ENCODE data around the gene TMEM87B. TPM values are rescaled to one million over a fixed set of nuclear protein-coding genes. Genes with fewer than 3 reads are reported as not detected.
"Not testable (repeated sequence)": the region's sequence is repeated elsewhere in the genome, so short reads cannot be mapped to it uniquely, and the experiment has no call there.

TMEM87B gene
- total RNA-seq, 2 experiments from 2014 or later = 20.1 to 22.7 TPM

DNA sequence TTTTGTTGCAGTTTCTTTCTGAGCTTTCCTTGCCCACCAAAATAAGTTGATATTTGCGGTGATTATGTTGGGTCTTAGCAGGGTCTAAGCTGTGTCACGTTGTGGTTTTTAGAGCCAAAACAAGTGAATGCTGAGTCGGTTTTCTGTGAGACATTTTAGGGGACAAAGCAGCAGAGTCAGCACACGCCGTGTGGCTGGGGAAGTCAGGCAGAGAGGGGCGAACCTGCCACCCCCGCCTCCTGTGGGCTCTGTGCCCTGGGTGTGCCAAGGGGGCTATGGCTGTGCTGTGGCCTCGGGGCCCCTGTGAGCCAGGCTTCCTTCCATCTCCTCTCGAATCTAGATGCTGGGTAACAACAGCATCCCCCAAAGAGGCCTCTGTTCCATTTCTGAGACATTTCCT, 30.8 kb upstream of the TMEM87B start:
- no peaks in the 10 kb centered on the region for H3K9me3 Mint-ChIP-seq
- CTCF ChIA-PET = no interaction called here

DNA sequence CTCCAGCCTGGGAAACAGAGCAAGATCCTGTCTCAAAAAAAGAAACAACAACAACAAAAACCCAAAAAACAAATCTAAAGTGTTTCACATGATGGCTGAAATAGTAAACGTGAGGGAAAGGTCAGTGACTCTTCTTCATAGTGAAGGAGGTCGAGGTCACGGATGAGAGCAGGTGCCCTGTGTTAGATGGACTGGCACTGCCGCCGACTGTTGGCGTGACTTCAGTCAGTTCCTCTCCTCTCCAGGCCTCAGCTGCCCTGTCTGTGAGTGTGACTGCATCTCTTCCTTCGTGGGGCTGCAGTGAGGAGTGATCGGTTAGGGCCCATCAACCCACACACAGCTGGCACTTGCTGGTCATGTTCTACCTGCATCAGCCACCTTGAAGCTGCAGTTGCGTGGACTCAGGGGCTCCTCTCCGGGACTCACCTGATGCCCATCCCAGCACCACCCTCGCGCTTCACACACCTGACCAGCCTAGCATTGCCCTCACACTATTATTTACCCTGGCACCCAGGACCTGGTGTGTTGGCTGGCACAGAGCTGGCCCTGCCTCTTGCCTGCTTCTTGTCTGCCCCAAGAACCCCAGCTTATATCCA, 30.1 kb upstream of the TMEM87B start:
- no peak overlapping the region for H3K27ac Mint-ChIP-seq
- no peaks in the 10 kb centered on the region for H3K27me3 Mint-ChIP-seq
- H3K36me3 Mint-ChIP-seq (ENCODE audit: low read depth) = no peaks in the 10 kb centered on the region
- H3K4me3 Mint-ChIP-seq = no peak overlapping the region
- H3K9me3 Mint-ChIP-seq = no peaks in the 10 kb centered on the region
- no peaks in the 10 kb centered on the region for H3K4me1 Mint-ChIP-seq
- ChIA-PET POLR2A (no interaction called here), CTCF (no interaction called here)
- DNase-seq = no peak

More for the DNA sequence above, 30.8 kb upstream of the TMEM87B start:
- no peak for DNase-seq
- no peaks in the 10 kb centered on the region for H3K36me3 Mint-ChIP-seq (ENCODE audit: low read depth)
- no peaks in the 10 kb centered on the region for H3K4me1 Mint-ChIP-seq
- H3K27ac Mint-ChIP-seq = no peak overlapping the region
- H3K4me3 Mint-ChIP-seq = no peak overlapping the region
- POLR2A ChIA-PET = no interaction called here
- peaks cover 4% of the 10 kb centered on the region for H3K27me3 Mint-ChIP-seq

DNA sequence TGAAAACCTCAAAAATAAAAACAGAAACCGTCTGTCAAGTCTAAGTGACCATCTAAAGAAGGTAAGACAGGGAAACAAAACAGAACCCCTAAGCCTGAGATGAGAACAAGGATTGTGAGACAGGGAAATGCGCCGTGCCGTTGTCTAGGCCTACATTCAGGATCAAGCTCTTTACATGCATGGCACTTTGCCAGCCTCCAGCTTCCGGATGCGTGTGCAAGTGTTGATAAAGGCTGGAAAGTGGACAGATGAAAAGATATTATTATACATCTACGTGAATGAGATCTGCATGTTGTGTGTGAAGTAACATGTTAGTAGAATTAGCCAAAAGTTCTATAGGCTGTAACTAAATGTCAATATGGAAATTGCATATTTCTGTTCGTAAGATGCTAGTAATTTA, 28.6 kb upstream of the TMEM87B start:
- DNase-seq = no peak
- POLR2A ChIA-PET = no interaction called here
- CTCF ChIA-PET = no interaction called here
- H3K9me3 Mint-ChIP-seq = no peaks in the 10 kb centered on the region
- no peaks in the 10 kb centered on the region for H3K36me3 Mint-ChIP-seq (ENCODE audit: low read depth)
- H3K27ac Mint-ChIP-seq = no peak overlapping the region
- no peaks in the 10 kb centered on the region for H3K4me1 Mint-ChIP-seq
- no peak overlapping the region for H3K4me3 Mint-ChIP-seq
- no peaks in the 10 kb centered on the region for H3K27me3 Mint-ChIP-seq

DNA sequence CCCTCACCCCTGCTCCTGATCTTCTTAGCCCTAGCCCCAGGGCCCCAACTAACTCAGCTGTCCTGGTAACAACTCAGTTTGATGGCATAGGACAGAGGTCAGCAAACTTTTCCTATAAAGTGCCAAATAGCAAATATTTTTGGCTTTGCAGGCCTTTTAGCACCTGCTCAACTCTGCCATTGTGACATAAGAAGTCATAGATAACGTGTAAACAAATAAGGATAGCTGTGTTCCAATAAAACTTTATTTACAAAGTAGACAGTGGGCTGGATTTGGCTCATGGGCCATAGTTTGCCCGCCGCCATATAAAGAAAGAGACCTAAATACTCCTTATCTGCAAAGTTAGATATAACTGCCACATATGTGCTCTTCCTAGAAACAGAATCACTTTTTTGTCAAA, 27.3 kb upstream of the TMEM87B start:
- no peaks in the 10 kb centered on the region for H3K9me3 Mint-ChIP-seq
- DNase-seq = no peak
- no peak overlapping the region for H3K4me3 Mint-ChIP-seq
- no peaks in the 10 kb centered on the region for H3K36me3 Mint-ChIP-seq (ENCODE audit: low read depth)
- peaks cover 3% of the 10 kb centered on the region for H3K27me3 Mint-ChIP-seq
- ChIA-PET POLR2A (no interaction called here), CTCF (no interaction called here)
- no peak overlapping the region for H3K27ac Mint-ChIP-seq
- H3K4me1 Mint-ChIP-seq = peaks cover 8% of the 10 kb centered on the region

DNA sequence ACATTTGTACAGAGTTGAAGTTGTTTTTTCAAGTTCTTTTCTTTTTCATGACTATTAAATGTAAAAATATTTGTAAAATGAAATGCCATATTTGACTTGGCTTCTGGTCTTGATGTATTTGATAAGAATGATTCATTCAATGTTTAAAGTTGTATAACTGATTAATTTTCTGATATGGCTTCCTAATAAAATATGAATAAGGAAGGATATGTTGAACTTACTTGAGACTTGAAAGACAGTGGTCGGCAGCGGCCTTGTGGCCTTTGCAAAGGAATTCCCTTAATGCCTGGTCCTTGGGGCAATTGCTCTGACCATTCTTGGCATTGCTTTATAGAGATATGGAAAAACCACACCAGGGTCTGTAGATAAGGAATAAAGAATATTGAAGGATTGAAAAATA, 25.9 kb upstream of the TMEM87B start:
- Mint-ChIP-seq H3K36me3 (ENCODE audit: low read depth) (no peaks in the 10 kb centered on the region), H3K9me3 (no peaks in the 10 kb centered on the region), H3K4me3 (no peak overlapping the region), H3K27me3 (peaks cover 3% of the 10 kb centered on the region), H3K27ac (no peak overlapping the region), H3K4me1 (peaks cover 8% of the 10 kb centered on the region)
- ChIA-PET CTCF (no interaction called here), POLR2A (no interaction called here)
- no peak for DNase-seq

DNA sequence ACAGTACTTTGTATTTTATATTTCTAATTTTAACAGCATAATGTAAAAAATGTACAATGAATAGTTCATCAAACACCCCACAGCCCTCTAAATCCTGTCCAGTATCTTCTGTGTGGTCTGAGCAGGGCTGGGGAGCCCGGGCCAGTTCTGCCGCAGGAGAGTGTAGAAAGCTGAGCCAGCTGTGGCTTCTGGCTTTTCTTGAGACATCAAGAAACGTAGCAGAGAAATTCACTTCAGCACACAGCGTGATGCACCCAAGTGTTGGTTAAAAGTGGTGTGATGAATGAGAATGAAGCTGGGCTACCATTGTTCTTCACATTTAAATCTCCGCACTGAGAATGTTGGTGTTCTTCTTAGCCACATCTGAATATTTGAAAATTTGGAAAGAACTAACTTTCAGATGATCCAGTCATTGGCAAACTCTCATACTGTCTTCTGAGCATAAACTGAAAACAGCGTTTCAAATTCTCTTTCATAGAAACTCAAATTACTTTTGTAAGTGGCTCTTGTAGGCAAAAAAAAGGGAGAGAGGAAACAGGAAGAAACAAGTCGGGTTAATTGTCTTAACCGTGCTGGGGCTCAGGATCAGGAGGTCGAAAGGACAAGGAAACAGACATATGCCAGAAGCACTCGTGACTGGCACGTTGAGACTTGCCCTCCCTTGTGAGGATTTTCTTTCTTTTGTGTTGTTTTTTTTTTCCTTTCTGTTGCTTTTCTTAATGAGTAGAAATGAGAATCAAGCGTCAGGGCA, 23.4 kb upstream of the TMEM87B start:
- ChIA-PET CTCF (interaction anchor here (0.9 kb wide), 1 partner anchor 16 kb away, joined by 3 read pairs; no protein-coding TSS in a partner anchor), POLR2A (interaction anchor here (0.6 kb wide), 1 partner anchor 23 kb away, joined by 4 read pairs; the partner anchor contains the start of gene TMEM87B)
- no peak for DNase-seq
- peaks cover 2% of the 10 kb centered on the region for H3K9me3 Mint-ChIP-seq
- no peak overlapping the region for H3K27ac Mint-ChIP-seq
- H3K4me3 Mint-ChIP-seq = no peak overlapping the region
- peaks cover 3% of the 10 kb centered on the region for H3K27me3 Mint-ChIP-seq
- H3K4me1 Mint-ChIP-seq = peaks cover 8% of the 10 kb centered on the region
- H3K36me3 Mint-ChIP-seq (ENCODE audit: low read depth) = no peaks in the 10 kb centered on the region

DNA sequence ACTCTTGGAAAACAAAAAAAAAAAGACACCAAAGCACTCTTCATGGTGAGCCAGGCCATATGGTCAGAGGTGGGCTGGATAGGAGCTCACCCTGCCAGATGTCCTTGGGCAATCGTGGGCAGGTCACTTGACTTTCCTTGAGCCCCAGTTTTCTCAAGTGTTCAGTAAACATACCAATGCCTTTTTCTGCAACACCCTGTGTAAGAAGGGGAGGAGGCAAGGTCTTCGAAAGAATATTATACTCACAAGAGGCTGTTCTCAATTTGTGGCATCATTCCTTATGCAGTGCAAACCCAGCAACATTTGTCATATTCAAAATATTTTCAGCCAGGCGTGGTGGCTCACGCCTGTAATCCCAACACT, 22.9 kb upstream of the TMEM87B start:
- Mint-ChIP-seq H3K4me3 (no peak overlapping the region), H3K36me3 (ENCODE audit: low read depth) (no peaks in the 10 kb centered on the region)

DNA sequence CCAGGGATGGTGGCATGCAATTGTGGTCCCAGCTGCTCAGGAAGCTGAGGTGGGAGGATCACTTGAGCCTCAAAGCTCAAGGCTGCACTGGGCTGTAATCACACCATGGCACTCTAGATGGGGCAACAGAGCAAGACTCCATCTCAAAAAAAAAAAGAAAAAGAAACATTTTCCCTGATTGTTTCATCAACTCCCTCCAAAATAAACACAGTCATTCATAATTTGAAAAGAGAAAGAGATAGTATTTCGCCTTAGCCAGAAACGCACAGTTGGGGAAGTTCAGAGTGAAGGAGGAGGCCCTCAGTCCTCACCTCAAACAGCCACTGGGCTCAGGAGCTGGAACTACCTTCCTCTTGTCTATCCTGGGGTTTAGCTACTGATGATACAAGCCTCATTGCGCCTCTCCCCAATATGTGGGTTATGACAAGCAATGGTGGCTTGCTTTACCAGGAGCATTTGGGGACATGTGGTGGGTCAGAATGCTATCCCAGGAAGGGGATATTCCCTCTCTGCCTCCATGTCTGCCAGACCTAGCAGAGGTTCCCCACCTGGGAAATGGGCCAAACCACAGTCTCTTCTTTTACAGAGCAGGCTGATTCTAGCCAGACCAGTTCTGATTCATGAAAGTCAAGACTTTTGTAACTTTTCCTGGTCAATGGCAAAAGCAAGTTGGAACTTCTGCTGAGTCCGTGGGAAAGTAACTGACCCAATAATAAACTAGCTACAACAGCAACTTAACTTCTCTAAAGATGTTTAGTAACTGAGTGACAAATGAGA, 22.2 kb upstream of the TMEM87B start:
- Mint-ChIP-seq H3K4me3 (no peak overlapping the region), H3K36me3 (ENCODE audit: low read depth) (no peaks in the 10 kb centered on the region), H3K27ac (no peak overlapping the region), H3K4me1 (peaks cover 8% of the 10 kb centered on the region), H3K27me3 (peaks cover 3% of the 10 kb centered on the region), H3K9me3 (peaks cover 2% of the 10 kb centered on the region)
- POLR2A ChIA-PET = no interaction called here
- CTCF ChIA-PET = interaction anchor here (0.6 to 1.9 kb wide), 3 partner anchors 13 to 905 kb away, joined by 3 to 4 read pairs (median 3); no protein-coding TSS in a partner anchor
- DNase-seq = no peak

More for the DNA sequence above, 22.9 kb upstream of the TMEM87B start:
- H3K9me3 Mint-ChIP-seq = peaks cover 2% of the 10 kb centered on the region
- CTCF ChIA-PET = interaction anchor here (0.9 kb wide), 1 partner anchor 15 kb away, joined by 3 read pairs; no protein-coding TSS in a partner anchor
- no peak overlapping the region for H3K27ac Mint-ChIP-seq
- DNase-seq = no peak
- peaks cover 8% of the 10 kb centered on the region for H3K4me1 Mint-ChIP-seq
- peaks cover 3% of the 10 kb centered on the region for H3K27me3 Mint-ChIP-seq
- POLR2A ChIA-PET = no interaction called here

DNA sequence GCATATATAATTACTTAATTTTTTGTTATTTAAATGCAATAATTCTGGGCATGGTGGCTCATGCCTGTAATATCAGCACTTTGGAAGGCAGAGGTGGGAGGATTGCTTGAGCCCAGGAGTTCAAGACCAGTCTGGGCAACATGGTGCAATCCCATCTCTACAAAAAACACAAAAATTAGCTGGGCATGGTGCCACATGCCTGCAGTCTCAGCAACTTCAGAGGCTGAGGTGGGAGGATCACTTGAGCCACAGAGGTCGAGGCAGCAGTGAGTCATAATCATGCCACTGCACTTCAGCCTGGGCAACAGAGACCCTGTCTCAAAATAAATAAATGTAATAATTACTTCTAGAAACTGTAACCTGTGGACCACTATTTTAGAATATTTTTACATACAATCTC, 21.5 kb upstream of the TMEM87B start:
- peaks cover 8% of the 10 kb centered on the region for H3K4me1 Mint-ChIP-seq
- ChIA-PET POLR2A (no interaction called here), CTCF (interaction anchor here (1.9 kb wide), 1 partner anchor 13 kb away, joined by 4 read pairs; no protein-coding TSS in a partner anchor)
- H3K36me3 Mint-ChIP-seq (ENCODE audit: low read depth) = no peaks in the 10 kb centered on the region
- DNase-seq = no peak
- H3K4me3 Mint-ChIP-seq = no peak overlapping the region
- no peak overlapping the region for H3K27ac Mint-ChIP-seq
- H3K9me3 Mint-ChIP-seq = peaks cover 2% of the 10 kb centered on the region
- H3K27me3 Mint-ChIP-seq = peaks cover 3% of the 10 kb centered on the region

DNA sequence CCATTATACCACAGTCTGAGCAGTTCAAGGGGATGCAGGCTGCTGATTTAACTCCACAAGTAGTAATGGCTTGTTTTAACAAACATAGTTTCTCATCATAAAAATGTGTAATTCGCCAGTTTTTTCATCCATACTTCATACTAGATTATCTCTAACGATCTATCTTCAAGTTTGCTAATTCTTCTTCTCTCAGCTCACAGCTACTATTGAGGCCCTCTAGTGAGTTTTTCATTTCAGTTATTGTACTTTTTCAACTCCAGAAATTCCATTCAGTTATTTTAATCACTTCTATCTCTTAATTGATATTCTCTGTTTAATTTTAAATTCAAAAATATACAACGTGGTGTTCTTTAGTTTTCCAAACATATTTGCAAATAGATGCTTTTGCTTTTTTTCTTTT, 20.1 kb upstream of the TMEM87B start:
- ChIA-PET CTCF (interaction anchor here (0.8 to 1.9 kb wide), 2 partner anchors 15 to 113 kb away, joined by 3 to 4 read pairs; no protein-coding TSS in a partner anchor), POLR2A (no interaction called here)
- DNase-seq = no peak
- Mint-ChIP-seq H3K9me3 (peaks cover 2% of the 10 kb centered on the region), H3K36me3 (ENCODE audit: low read depth) (no peaks in the 10 kb centered on the region), H3K4me1 (peaks cover 8% of the 10 kb centered on the region), H3K27me3 (peaks cover 3% of the 10 kb centered on the region), H3K27ac (no peak overlapping the region), H3K4me3 (no peak overlapping the region)

DNA sequence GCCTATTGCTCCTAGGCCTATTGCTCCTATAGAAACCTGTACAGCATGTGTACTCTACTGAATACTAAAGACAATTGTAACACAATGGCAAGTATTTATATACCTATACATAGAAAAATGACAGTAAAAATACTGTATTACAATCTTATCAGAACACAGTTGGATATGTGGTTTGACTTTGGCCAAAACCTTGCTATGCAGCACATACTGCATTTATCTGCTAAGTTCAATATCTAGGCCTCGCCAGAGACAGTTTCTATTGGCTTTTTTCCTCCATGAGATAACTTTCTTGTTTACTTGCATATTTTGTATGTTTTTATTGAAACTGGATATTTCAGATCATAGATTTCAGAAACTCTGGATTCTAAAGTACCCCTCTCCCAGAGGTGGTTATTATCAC, 19.3 kb upstream of the TMEM87B start:
- CTCF ChIA-PET = no interaction called here
- DNase-seq = no peak
- POLR2A ChIA-PET = no interaction called here

DNA sequence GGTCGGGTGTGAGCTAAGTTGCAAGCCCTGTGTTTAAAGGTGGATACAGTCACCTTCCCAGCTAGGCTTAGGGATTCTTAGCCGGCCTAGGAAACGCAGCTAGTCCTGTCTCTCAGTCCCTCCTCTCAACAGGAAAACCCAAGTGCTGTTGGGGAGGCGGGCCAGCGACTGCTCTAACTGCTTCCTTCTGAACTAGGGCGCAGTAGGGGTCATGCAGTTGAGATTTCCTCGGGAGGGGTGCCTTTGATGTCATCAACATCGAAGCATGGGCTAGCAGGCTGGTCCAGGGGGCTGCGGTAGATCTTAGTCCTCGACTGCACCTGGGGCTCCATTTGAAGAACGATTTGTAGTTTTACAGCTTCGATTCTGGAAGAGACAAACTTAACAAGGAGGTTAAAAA, 15.5 kb upstream of the TMEM87B start:
- H3K4me1 Mint-ChIP-seq; H3K36me3 Mint-ChIP-seq (ENCODE audit: low read depth); H3K9me3 Mint-ChIP-seq; POLR2A ChIA-PET; H3K4me3 Mint-ChIP-seq; CTCF ChIA-PET; H3K27ac Mint-ChIP-seq; DNase-seq; H3K27me3 Mint-ChIP-seq: not testable (repeated sequence)

More for the DNA sequence above, 19.3 kb upstream of the TMEM87B start:
- no peak overlapping the region for H3K4me3 Mint-ChIP-seq
- H3K27me3 Mint-ChIP-seq = peaks cover 3% of the 10 kb centered on the region
- peaks cover 8% of the 10 kb centered on the region for H3K4me1 Mint-ChIP-seq
- peaks cover 2% of the 10 kb centered on the region for H3K9me3 Mint-ChIP-seq
- no peaks in the 10 kb centered on the region for H3K36me3 Mint-ChIP-seq (ENCODE audit: low read depth)
- H3K27ac Mint-ChIP-seq = no peak overlapping the region

DNA sequence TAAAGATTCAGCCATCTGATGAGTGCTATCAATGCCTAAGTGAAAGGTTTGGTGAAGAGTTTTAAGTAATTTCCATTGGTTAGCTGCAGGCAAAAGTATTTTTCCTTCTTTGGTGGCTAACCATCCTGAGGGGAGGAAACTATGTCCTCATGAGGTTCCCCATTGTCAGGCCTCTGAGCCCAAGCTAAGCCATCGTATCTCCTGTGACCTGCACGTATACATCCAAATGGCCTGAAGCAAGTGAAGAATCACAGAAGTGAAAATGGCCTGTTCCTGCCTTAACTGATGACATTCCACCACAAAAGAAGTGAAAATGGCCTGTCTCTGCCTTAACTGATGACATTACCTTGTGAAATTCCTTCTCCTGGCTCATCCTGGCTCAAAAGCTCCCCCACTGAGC, 15.0 kb upstream of the TMEM87B start:
- CTCF ChIA-PET; POLR2A ChIA-PET; H3K4me1 Mint-ChIP-seq; H3K36me3 Mint-ChIP-seq (ENCODE audit: low read depth); H3K27ac Mint-ChIP-seq; DNase-seq; H3K4me3 Mint-ChIP-seq; H3K27me3 Mint-ChIP-seq; H3K9me3 Mint-ChIP-seq: not testable (repeated sequence)
